HG03575 (cell line): ENCODE measurements around the gene ABCG2.
"Not testable (repeated sequence)": the region's sequence is repeated elsewhere in the genome, so short reads cannot be mapped to it uniquely, and the experiment has no call there.

ENCODE experiments used
- ATAC-seq: cut with Tn5 transposase; IDR thresholded peaks from one replicate; pipeline ENCODE4 v1.9.1; 2021; ENCODE audit not compliant: unreplicated experiment, insufficient number of reproducible peaks, low FRiP score; ENCODE audit errors: extremely low read depth

ABCG2 gene

DNA sequence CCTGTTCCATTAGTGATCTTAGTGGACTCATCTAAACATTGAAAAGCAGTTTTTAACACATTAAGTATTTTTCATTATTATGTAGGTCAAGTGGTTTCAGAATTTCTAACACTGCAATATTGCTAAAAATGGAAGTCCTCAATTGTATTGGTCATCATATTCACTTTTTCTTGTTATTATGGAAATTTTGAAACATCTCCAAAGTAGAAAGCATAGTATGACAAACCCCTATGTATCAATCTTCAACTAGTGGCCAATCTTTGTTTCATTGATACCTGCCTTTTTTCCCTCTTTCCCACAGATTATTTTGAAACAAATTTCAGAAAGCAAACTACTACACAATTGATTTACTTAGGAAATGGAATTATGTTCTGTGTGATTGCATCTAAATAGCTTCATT lies 14.5 kb upstream of the ABCG2 start:
- ATAC-seq: no peak

DNA sequence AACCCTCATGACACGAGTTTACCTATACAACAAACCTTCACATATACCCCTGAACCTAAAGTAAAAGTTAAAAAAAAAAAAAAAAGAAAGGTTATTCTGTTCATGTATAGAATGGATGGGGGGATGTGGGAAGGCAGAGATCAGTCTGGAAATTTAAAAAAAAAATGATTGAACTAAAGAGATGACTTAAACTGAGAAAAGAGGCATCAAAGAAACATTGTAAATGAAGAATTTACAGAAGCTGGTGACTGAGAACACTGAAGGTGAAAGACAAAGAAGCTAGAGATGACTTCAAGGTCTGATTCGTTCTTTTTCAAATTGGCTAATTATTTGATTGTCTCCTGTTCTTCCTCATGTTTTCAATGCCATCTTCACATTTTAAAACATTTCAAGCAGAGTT lies 12.8 kb upstream of the ABCG2 start:
- no peak for ATAC-seq

DNA sequence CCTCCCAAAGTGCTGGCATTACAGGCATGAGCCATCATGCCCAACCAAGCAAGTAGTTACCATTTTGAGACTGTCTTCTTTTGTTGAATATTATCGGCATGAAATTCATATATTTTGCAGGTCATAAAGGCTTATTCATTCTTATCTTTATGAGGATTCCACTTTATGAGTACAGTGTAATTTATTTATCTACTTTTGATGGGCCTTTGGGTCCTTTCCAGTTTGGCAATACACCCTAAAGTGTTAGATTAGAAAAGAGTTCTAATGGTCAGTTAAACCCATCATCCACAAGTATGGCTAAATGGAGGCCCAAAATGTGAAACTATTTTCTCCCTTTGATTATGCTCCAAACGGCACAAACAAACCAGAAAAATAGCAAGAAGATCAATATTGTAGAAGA lies 10.9 kb upstream of the ABCG2 start:
- ATAC-seq: no peak

DNA sequence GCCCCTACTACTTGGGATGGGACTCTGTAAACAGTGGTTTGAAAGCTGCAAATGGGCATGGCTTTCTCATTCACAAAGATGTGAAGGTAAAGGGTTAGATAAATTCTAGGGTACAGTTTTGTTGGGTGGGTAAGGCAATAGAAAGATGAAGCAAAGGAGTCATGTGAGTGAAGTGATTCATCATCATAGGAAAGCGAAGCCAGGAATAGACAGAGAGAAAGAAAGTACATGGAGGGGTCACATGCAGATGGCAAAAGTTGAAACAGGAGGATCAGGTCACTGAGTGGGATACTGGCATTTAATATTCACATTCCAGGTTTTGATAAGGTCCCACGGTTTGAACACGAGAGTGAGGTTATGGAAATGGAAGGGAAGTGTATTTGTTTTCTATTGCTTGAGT lies 8.2 kb upstream of the ABCG2 start:
- ATAC-seq: no peak

DNA sequence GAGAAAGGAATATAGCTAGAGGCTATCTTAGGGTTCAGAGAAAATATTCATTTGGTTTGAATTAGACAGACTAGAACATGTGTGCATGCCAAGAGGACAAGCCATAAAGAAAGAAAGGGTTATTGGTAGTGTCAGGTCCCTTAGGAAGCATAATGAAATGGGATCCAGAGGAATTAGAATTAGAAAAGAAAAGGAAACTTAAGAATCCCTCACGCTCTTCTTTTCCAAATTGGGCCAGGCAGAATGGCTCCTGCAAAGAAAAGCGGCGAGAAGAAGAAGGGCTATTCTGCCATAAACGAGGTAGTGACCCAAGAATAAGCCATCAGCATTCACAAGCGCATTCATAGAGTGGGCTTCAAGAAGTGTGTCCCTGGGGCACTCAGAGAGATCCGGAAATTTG lies 4.9 kb upstream of the ABCG2 start:
- ATAC-seq: no peak

DNA sequence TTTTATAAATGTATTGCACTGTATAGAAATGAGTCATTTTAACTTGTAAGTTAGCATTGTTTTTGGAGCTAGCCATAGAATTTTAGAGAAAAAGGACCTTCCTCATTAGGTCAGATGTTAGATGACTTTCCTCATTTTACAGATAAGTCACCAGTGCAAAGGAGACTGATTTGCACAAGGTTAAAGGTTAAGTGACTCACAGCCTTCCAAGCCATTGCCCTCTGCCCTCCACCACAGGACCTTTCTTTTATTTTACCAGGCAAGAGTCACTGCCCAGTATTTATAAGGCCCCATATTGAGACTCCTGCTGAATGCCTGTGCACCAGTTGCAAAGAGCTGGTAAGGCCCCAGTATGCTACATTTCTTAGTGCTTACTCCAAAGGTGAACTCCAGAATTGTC lies 4.2 kb upstream of the ABCG2 start:
- no peak for ATAC-seq

DNA sequence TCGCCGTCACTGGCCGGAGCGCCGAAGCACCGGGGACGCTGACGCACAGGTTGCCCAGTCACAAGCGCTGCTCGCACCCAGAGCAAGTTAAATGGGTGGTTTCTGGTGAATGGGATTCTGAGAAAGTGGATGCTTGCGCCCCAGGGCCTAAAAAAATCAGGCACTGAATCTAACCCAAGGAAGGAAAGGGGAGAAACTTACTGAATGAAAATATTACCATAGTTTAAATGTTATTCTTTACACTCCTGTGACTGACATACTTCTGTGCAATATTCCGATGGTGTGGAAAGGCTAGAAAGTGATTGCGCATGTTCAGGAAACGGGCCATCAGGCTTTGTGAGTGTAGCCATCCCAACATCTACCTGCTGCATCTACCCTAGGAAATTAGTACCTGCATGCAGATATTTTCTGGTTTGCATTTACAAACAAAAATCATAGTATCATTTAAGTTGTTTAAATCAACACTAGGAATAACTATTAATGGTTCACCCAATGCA lies 838 bp upstream of the ABCG2 start:
- ATAC-seq: no peak

DNA sequence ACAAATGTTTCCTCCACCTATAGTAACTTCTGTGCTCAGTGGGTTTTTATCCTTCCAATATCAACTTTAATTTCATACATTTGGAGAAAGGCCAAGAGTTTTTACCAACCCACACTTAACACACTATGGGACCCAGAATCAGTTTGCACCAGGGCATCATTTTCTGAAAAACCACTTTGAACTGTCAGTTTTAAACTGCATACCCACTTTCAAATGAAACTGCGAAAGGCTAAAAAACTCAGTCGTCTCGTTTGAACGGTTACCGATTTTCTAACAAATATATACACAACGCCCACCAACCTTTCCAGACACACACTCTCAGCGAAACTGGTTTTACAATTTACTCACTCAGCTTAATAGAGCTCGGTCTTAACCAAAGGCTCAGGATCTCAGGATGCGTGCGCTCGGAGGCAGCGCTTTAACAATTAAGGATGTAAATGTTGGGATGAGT lies 376 bp downstream of the ABCG2 start:
- no peak for ATAC-seq

DNA sequence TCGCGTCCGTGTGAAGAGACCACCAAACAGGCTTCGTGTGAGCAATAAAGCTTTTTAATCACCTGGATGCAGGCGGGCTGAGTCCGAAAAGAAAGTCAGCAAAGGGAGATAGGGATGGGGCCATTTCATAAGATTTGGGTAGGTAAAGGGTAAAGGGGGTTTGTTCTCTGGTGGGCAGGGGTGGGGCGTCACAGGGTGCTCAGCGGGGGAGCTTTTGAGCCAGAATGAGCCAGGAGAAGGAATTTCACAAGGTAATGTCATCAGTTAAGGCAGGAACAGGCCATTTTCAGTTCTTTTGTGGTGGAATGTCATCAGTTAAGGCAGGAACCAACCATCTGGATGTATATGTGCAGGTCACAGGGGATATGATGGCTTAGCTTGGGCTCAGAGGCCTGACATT lies 6.1 kb downstream of the ABCG2 start:
- ATAC-seq: not testable (repeated sequence)

DNA sequence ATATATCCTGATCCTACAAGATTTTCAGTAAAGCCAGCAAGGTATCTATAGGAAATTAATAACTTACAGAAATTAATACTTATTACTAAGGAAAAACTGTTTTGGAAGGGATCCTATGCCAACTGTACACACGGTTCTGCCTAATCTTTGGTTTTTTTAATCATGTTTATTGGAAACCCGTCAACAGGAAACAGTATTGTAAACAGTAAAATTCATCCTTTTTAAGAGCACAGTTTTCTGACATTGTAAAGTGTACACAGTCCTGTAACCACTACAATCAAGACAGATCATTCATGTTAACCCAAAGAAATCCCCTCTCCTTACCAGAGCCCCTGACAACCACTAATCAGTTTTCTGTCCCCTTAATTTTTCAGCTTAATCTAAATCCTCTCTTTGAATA lies 9.9 kb downstream of the ABCG2 start:
- ATAC-seq: no peak

DNA sequence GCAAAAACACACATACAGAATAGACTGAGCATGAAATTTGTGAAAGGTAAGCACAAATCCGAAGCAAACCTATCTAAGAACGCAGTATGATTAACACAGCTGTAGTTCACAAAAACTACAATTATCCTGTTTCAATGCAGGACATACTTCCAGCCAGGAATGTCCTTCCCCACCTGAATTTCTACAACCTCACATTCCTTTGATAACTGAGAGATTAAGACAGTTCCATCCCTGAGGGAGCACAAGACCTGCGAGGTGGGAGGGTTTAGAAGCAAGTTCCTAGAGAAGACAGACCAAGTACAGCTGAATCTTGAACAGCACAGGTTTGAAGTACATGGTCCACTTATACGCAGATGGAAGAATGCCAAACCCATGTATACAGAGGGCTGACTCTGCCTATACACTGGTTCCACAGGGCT lies 10.6 kb downstream of the ABCG2 start:
- ATAC-seq: no peak

DNA sequence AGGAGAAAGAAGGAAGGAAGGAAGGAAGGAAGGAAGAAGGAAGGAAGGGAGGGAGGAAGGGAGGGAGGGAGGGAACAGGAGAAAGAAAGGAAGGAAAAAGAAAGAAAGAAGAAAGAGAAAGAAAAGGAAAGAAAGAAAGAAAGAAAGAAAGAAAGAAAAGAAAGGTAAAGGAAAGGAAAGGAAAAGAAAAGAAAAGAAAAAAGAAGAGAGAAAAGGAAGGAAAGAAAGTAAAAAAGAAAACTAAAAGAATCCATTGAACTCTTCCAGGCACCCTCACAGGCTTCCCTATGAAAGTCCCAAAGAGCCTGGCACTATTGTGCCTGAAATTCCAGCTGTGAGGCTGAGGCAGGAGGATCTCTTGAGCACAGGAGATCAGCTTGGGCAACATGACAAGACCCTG lies 11.5 kb downstream of the ABCG2 start:
- ATAC-seq: no peak

DNA sequence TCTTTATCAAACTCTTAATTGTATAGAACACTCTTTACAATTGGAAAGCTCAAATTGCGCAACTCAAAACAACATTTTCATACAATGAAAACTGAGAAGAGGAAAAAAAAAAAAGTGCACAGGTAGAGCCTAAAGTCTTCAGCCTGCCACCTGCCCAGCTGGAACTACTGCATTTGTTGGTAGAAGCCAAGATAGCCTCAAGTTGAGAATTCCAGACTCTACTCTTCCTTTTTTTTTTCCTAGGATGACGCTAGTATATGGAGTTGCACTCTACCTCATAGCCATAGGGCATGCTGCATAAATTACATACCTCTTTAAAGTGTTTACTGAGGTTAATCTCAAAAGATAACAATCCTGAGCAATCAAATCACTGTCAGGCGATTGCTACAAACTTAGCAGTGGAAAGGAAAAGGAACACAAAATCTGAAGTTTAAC lies 13.6 kb downstream of the ABCG2 start:
- no peak for ATAC-seq

DNA sequence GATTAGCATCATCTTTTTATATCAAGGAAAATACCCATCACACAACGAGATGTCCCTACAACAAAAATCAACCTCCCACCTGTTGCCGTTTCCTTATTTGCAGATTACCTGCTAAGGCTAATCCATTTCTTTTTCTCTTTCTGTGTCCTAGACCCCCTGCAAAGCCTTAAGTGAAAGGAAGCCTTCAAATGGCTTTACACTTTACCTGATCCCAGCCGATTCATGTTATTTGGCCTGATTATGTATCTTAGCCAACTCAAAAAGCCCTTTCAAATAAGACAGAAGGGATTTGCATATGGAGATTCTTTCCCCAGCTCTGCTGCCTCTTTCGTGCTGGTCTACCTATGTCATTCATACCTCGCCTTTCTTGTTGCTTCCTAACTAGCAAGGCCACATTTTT lies 14.4 kb downstream of the ABCG2 start:
- no peak for ATAC-seq

DNA sequence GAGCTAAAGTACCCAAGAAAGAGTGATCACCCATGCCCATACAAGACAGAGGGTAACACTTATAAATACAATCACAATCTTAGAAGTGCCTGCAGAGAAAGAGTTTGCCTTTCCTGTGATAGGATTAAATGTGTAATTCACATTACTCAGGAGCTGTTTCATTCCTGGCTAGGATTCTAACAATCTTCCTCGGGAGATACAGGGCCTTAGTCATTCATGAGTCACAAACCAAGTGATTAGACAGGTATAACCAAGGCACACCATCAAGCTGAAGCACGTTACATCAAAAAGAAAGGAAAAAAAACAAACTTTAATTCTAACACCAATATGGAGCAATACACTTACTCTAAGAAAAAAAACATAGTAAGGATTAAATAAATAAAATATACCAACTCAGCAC lies 14.9 kb downstream of the ABCG2 start:
- no peak for ATAC-seq

DNA sequence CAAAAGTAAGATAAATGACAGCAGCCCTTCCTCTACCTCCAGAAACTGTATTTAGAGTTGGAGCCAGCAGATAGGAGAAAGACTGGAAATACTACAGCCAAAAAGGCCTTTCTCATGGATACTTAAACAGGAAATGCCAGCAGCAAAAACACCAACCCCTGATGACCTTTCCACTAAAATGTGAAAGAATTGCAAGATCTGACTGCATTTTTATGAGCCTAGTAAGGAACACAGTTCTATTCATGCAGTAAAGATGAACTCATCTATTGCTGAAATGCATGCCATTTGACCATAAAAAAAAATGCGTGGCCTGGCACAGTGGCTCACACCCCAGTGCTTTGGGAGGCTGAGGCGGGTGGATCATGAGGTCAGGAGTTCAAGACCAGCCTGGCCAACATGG lies 19.9 kb downstream of the ABCG2 start:
- no peak for ATAC-seq

DNA sequence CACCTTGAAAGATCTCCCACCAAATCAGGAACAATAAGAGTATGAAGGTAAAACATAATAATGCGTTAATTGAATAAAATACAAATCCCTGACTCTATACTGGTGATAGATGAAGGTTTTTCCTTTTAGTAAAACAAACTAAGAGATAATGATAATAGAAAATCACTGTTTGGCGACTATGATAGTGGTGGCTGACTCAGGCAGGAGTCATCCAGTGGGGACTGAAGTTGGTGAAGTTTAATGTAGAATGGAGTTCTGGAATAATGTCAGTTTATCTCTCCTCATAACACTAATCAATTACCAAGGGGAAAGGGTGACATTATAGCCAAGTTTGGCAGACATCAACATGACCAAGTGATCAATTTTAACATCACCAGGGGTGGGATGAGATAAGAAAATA lies 21.3 kb downstream of the ABCG2 start:
- no peak for ATAC-seq

DNA sequence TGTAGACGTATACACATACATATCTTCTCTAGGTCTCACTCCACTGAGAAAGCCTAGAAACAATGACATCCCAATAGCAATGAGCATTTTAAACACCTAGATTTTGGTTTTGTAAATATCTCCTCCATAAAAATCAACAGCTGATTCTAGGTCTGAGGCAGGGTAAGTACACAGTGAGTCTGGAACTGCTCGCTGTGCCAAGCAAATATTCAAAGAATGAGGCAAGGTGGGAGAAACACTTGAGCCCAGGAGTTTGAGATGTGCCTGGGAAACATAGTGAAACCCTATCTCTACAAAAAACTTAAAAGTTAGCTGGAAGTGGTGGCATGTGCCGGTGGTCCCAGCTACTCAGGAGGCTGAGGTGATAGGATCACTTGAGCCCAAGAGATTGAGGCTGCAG lies 22.2 kb downstream of the ABCG2 start:
- ATAC-seq: no peak

DNA sequence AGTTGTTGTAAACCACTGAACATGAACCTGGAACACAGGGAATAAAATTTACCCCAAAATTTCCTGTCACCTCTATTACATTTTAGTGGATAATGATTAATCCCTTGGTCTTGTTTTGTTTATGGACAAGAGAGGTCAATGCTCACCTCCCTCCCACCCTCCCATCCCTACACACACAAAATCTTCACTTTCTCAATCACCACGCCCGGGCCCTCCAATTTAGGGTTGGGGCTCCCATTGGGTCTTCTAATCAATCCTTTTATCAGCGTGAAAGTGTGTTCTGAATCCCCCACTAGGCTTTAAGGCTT lies 23.1 kb downstream of the ABCG2 start:
- ATAC-seq: no peak

DNA sequence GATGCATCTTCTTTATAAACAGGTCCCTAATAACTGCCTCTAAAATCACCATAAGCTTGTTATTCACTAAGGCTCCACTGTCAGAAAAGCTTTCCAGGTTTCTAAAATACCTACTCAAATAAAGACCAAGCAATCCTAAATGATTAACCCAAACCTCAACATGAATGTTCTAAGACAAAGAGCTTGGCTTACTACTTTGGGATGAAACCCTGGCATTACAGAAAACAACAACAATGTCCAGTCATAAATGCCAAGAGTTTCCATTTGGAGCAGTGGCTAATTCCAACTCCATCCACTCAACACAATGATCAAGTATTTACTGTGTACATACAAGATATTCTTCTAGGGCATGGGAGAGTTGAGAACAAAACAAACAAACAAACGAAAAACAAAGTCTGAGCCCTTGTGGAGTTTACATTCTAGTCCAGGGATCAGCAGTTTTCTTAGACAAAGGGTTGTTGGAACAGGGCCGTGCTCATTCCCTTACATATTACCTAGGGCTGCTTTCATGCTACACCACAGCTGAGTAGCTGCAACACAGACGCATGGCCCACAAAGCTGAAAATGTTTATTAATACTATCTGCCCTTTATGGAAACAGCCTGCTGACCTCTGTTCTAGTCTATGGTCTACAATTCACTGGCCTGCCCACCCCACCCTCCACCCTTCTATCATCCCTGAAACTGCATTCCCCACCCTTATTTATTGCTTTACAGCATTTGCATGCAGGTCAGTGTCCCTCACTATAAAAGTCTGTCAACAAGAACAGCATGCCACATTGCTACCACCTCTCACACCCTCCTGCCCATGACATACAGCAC lies 23.7 kb downstream of the ABCG2 start:
- no peak for ATAC-seq

DNA sequence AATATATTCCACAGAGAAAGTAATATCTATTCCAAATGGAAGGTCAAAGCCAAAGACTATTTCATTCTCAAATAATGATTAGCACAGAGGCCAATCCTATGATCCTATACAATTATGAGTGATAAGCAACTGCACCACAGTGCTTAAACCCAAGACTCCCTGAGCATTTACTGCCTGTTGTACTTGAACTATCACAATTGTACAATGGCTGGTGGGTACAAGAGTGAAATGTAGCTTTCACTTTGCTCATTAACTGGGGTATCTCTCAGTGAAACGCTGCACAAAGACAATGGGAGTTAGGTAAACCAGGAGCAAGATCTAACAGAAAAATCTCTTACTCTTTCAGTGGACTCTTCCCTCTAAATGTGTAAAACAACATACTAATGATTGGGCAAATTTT lies 24.3 kb downstream of the ABCG2 start:
- no peak for ATAC-seq
